IMR-90 (cell line): ENCODE data around the gene TRMT1L. TPM values are rescaled to one million over a fixed set of nuclear protein-coding genes. Genes with fewer than 3 reads are reported as not detected.

ENCODE experiments used
- ATAC-seq: fragments of 200-7000 bp; cut with Tn5 transposase; 2 replicates; pipeline ENCODE4 v1.9.1; 2020; ENCODE audit warnings: low read depth, mild to moderate bottlenecking, moderate library complexity
- BruUV-seq: library from RNA; stranded (reverse); fragments of 400-500 nt; replicated peaks from 2 replicates; lab custom pipeline; 2021; lab: Mats Ljungman, UMichigan
- CTCF ChIA-PET: fragments of 300-600 bp; formaldehyde crosslinking; extraction: SDS; loops from one replicate; lab custom pipeline; 2021; ENCODE audit warnings: antibody characterized with exemption; lab: Yijun Ruan, JAX
- POLR2A ChIA-PET: fragments of 300-600 bp; sonication (Branson Sonifier 250); formaldehyde crosslinking; loops from one replicate; lab custom pipeline; 2022; ENCODE audit warnings: antibody characterized with exemption; ENCODE audit not compliant: unreplicated experiment; lab: Charles Lee
- DNase-seq: peaks from one replicate; pipeline ENCODE4 v3.0.0; 2013
- H2AFZ ChIP-seq: replicated peaks from 2 replicates; pipeline ENCODE3; 2013; ENCODE audit warnings: low read length, mild to moderate bottlenecking; ENCODE audit not compliant: poor library complexity
- H2AK5ac ChIP-seq: 2 replicates; pipeline ENCODE4 v1.6.1; 2013; ENCODE audit warnings: low read depth, low read length, inconsistent platforms
- H2AK9ac ChIP-seq: replicated peaks from 2 replicates; pipeline ENCODE3; 2013; ENCODE audit warnings: mild to moderate bottlenecking, low read depth, low read length, moderate library complexity; ENCODE audit not compliant: poor library complexity
- H2BK120ac ChIP-seq: 2 replicates; pipeline ENCODE4 v1.6.1; 2013; ENCODE audit warnings: low read depth, low read length, inconsistent platforms
- H2BK15ac ChIP-seq: 3 replicates; pipeline ENCODE4 v1.6.1; 2013; ENCODE audit warnings: low read depth, low read length, inconsistent platforms
- H2BK20ac ChIP-seq: 2 replicates; pipeline ENCODE4 v1.6.1; 2013; ENCODE audit warnings: low read depth, mild to moderate bottlenecking, inconsistent platforms, low read length, moderate library complexity
- H2BK5ac ChIP-seq: 2 replicates; pipeline ENCODE4 v1.6.1; 2013; ENCODE audit warnings: mild to moderate bottlenecking, low read depth, low read length, inconsistent platforms; ENCODE audit not compliant: poor library complexity, severe bottlenecking
- H3K14ac ChIP-seq: replicated peaks from 2 replicates; pipeline ENCODE4 v1.6.1; 2013; ENCODE audit warnings: low read depth, low read length, inconsistent platforms
- H3K18ac ChIP-seq: 2 replicates; pipeline ENCODE4 v1.6.1; 2013; ENCODE audit warnings: low read depth, low read length, control low read depth
- H3K23ac ChIP-seq: 2 replicates; pipeline ENCODE4 v1.6.1; 2013; ENCODE audit warnings: low read depth, low read length, inconsistent platforms
- H3K27ac ChIP-seq: 2 replicates; pipeline ENCODE4 v1.5.1; 2013; ENCODE audit warnings: mild to moderate bottlenecking, control low read depth, low read length; ENCODE audit not compliant: insufficient read depth
- H3K27me3 ChIP-seq: 2 replicates; pipeline ENCODE4 v1.6.1; 2013; ENCODE audit warnings: low read length; ENCODE audit not compliant: control insufficient read depth, insufficient read depth
- H3K36me3 ChIP-seq: 2 replicates; pipeline ENCODE4 v1.6.1; 2013; ENCODE audit warnings: low read length, mixed read lengths; ENCODE audit not compliant: control insufficient read depth, insufficient read depth
- H3K4ac ChIP-seq: 2 replicates; pipeline ENCODE4 v1.6.1; 2013; ENCODE audit warnings: low read depth, low read length, inconsistent platforms
- H3K4me1 ChIP-seq: 2 replicates; pipeline ENCODE4 v1.6.1; 2013; ENCODE audit warnings: low read length, mixed read lengths; ENCODE audit not compliant: control insufficient read depth, insufficient read depth
- H3K4me2 ChIP-seq: 2 replicates; pipeline ENCODE4 v1.6.1; 2013; ENCODE audit warnings: low read depth, mild to moderate bottlenecking, control low read depth, low read length, moderate library complexity
- H3K4me3 ChIP-seq: 2 replicates; pipeline ENCODE4 v1.5.1; 2013; ENCODE audit warnings: low read depth, mild to moderate bottlenecking, control low read depth, low read length, moderate library complexity; ENCODE audit not compliant: insufficient read depth
- H3K56ac ChIP-seq: 2 replicates; pipeline ENCODE4 v1.6.1; 2013; ENCODE audit warnings: low read length, inconsistent platforms; ENCODE audit not compliant: insufficient read depth; ENCODE audit errors: extremely low read depth
- H3K79me1 ChIP-seq, 2 experiments: 2 replicates each; pipeline ENCODE4 v1.6.1; 2013; ENCODE audit warnings: low read length in 2 of 2, inconsistent platforms in 1 of 2, low read depth in 1 of 2
- H3K9ac ChIP-seq: 2 replicates; pipeline ENCODE4 v1.6.1; 2013; ENCODE audit warnings: low read depth, low read length, control low read depth
- H3K9me1 ChIP-seq: 2 replicates; pipeline ENCODE4 v1.6.1; 2013; ENCODE audit warnings: low read length, inconsistent platforms; ENCODE audit not compliant: insufficient read depth
- H3K9me3 ChIP-seq: 2 replicates; pipeline ENCODE4 v1.6.1; 2013; ENCODE audit warnings: low read length; ENCODE audit not compliant: control insufficient read depth, insufficient read depth
- H4K20me1 ChIP-seq: 2 replicates; pipeline ENCODE4 v1.6.1; 2013; ENCODE audit warnings: low read length, inconsistent platforms; ENCODE audit not compliant: insufficient read depth
- H4K5ac ChIP-seq: 2 replicates; pipeline ENCODE4 v1.6.1; 2013; ENCODE audit warnings: mild to moderate bottlenecking, low read depth, low read length, control low read depth
- H4K8ac ChIP-seq, 2 experiments: 2 replicates each; pipeline ENCODE4 v1.6.1; 2013; ENCODE audit warnings: low read depth in 2 of 2, low read length in 2 of 2, control low read depth in 1 of 2, inconsistent platforms in 1 of 2
- H4K91ac ChIP-seq: 2 replicates; pipeline ENCODE4 v1.6.1; 2013; ENCODE audit warnings: low read depth, low read length, inconsistent platforms; ENCODE audit not compliant: insufficient read depth
- BHLHE40 ChIP-seq: fragments of 150-350 bp; IDR thresholded peaks from 2 replicates; pipeline ENCODE4 v1.6.1; 2016; ENCODE audit warnings: mild to moderate bottlenecking, low read depth, low read length
- CEBPB ChIP-seq: IDR thresholded peaks from 2 replicates; pipeline ENCODE4 v1.6.1; 2012; ENCODE audit warnings: low read depth, low read length, improper control_type of control experiment
- CHD1 ChIP-seq: IDR thresholded peaks from 2 replicates; pipeline ENCODE4 v1.6.1; 2012; ENCODE audit warnings: low read depth, low read length, improper control_type of control experiment
- CTCF ChIP-seq: conservative IDR thresholded peaks from 2 replicates; pipeline ENCODE4 v1.5.1; 2012; ENCODE audit warnings: mild to moderate bottlenecking, low read depth, low read length, improper control_type of control experiment
- ELK1 ChIP-seq: fragments of 150-350 bp; IDR thresholded peaks from 2 replicates; pipeline ENCODE4 v1.6.1; 2016; ENCODE audit warnings: low read depth, mild to moderate bottlenecking, low read length, moderate library complexity, borderline replicate concordance
- FOS ChIP-seq: fragments of 150-350 bp; IDR thresholded peaks from 2 replicates; pipeline ENCODE4 v1.6.1; 2016; ENCODE audit warnings: low read depth, low read length
- MAFK ChIP-seq: IDR thresholded peaks from 2 replicates; pipeline ENCODE4 v1.6.1; 2012; ENCODE audit warnings: low read depth, low read length, improper control_type of control experiment
- MAZ ChIP-seq: IDR thresholded peaks from 2 replicates; pipeline ENCODE4 v1.6.1; 2012; ENCODE audit warnings: low read depth, mild to moderate bottlenecking, low read length, improper control_type of control experiment, moderate library complexity, borderline replicate concordance
- MXI1 ChIP-seq: IDR thresholded peaks from 2 replicates; pipeline ENCODE4 v1.6.1; 2012; ENCODE audit warnings: low read depth, mild to moderate bottlenecking, low read length, moderate library complexity, borderline replicate concordance
- NFE2L2 ChIP-seq: fragments of 150-350 bp; IDR thresholded peaks from 2 replicates; pipeline ENCODE4 v1.6.1; 2016; ENCODE audit warnings: low read depth, mild to moderate bottlenecking, low read length
- POLR2A ChIP-seq: IDR thresholded peaks from 2 replicates; pipeline ENCODE4 v1.6.1; 2012; ENCODE audit warnings: mild to moderate bottlenecking, low read depth, low read length
- RAD21 ChIP-seq: IDR thresholded peaks from 2 replicates; pipeline ENCODE4 v1.6.1; 2012; ENCODE audit warnings: low read length, improper control_type of control experiment
- RCOR1 ChIP-seq: IDR thresholded peaks from 2 replicates; pipeline ENCODE4 v1.6.1; 2012; ENCODE audit warnings: mild to moderate bottlenecking, low read length, improper control_type of control experiment; ENCODE audit not compliant: insufficient replicate concordance
- RFX5 ChIP-seq: IDR thresholded peaks from 2 replicates; pipeline ENCODE4 v1.8.0; 2012; ENCODE audit warnings: low read depth, mild to moderate bottlenecking, low read length, moderate library complexity
- SMC3 ChIP-seq: fragments of 150-350 bp; IDR thresholded peaks from 2 replicates; pipeline ENCODE4 v1.6.1; 2016; ENCODE audit warnings: low read depth, mild to moderate bottlenecking, antibody characterized with exemption, low read length, moderate library complexity
- USF2 ChIP-seq: fragments of 150-350 bp; IDR thresholded peaks from 2 replicates; pipeline ENCODE4 v1.6.1; 2017; ENCODE audit warnings: mild to moderate bottlenecking, antibody characterized with exemption, low read length, low read depth
- WGBS, 2 experiments: methylation state at CpG; one replicate each; pipeline versions ENCODE4 v1.1.5 to v1.1.7; 2013; ENCODE audit warnings: missing lambda C conversion rate in 2 of 2; ENCODE audit not compliant: insufficient read length in 1 of 2; ENCODE audit errors: extremely low coverage in 2 of 2; 5-methylcytosine and 5-hydroxymethylcytosine counted together
- dilution Hi-C: fragments of 300-500 bp; cut with HindIII; formaldehyde crosslinking; loops from one replicate; pipeline ENCODE4 v1.14.3; 2018; ENCODE audit warnings: low sequenced_read_pairs; ENCODE audit not compliant: unreplicated experiment
- in situ Hi-C: fragments of 300-500 bp; cut with MboI; formaldehyde crosslinking; loops from 3 replicates; pipeline ENCODE4 v1.14.3; 2019; ENCODE audit warnings: low sequenced_read_pairs, inconsistent platforms, mixed read lengths
- intact Hi-C: fragments of 100-400 bp; cut with micrococcal nuclease; formaldehyde crosslinking; loops from 2 replicates; pipeline ENCODE4 v1.10.0; 2022
- polyA plus RNA-seq, 3 experiments: library from polyadenylated mRNA; depleted of rRNA; stranded (reverse); fragments of >200 nt; gene quantifications; 2 replicates each; pipeline ENCODE4 v1.2.3, GENCODE V29; 2012; ENCODE audit warnings: low replicate concordance in 1 of 3
- total RNA-seq: library from RNA; depleted of rRNA; stranded (reverse); fragments of >200 nt; gene quantifications from 2 replicates; pipeline ENCODE4 v1.2.3, GENCODE V29; 2012

Gene TRMT1L
- total and polyA plus RNA-seq, 2 of the 4 experiments (the other 2 are of a cell fraction) = 11.0 to 21.9 TPM

- no peak overlapping the region for H2AK9ac ChIP-seq
- no peak overlapping the region for H3K4me3 ChIP-seq
- no peak overlapping the region for H3K18ac ChIP-seq
- no peak overlapping the region for H3K4me2 ChIP-seq
- no peak overlapping the region for H2BK120ac ChIP-seq
- BruUV-seq = no TSS peak
- no peak overlapping the region for H3K23ac ChIP-seq
- no peak overlapping the region for H2BK15ac ChIP-seq
- no peak overlapping the region for H4K8ac ChIP-seq
- ChIA-PET POLR2A (no interaction called here), CTCF (no interaction called here)
- no peak overlapping the region for H3K9ac ChIP-seq
- no peaks in the 10 kb centered on the region for H3K79me1 ChIP-seq
- no peaks in the 10 kb centered on the region for H4K20me1 ChIP-seq
- no peak overlapping the region for H2AFZ ChIP-seq
- no peak overlapping the region for H2BK5ac ChIP-seq
- TF ChIP-seq RFX5 (no peak), BHLHE40 (no peak), FOS (no peak), CTCF (no peak), RCOR1 (no peak), MAZ (no peak), RAD21 (no peak), MAFK (no peak), SMC3 (no peak), NFE2L2 (no peak), CEBPB (no peak), ELK1 (no peak), MXI1 (no peak), USF2 (no peak), CHD1 (no peak), POLR2A (no peak)
- H2BK20ac ChIP-seq = no peak overlapping the region
- dilution Hi-C loops = no loop called here
- no peak for ATAC-seq
- no peak overlapping the region for H3K14ac ChIP-seq
- no peaks in the 10 kb centered on the region for H3K27me3 ChIP-seq
- H3K9me3 ChIP-seq = peaks cover 9% of the 10 kb centered on the region
- H3K27ac ChIP-seq = no peak overlapping the region
- H3K56ac ChIP-seq = no peak overlapping the region
- WGBS, 2 experiments = no CpG with 5 or more reads among the region's 1 CpG
- intact Hi-C loops = no loop called here
- peaks cover 24% of the 10 kb centered on the region for H3K36me3 ChIP-seq
- H4K5ac ChIP-seq = no peak overlapping the region
- H4K91ac ChIP-seq = no peak overlapping the region
- H3K4ac ChIP-seq = no peak overlapping the region
- H3K4me1 ChIP-seq = no peaks in the 10 kb centered on the region
- in situ Hi-C loops = no loop called here
- DNase-seq = no peak
- H3K9me1 ChIP-seq = no peaks in the 10 kb centered on the region
- no peak overlapping the region for H2AK5ac ChIP-seq
These were observed 24.2 kb downstream of the TRMT1L start for GRCh38 chr1:185132534-185132933.
